Memory B cell (primary cell): ENCODE data around the gene TRIAP1.
"Not testable (repeated sequence)": the region's sequence is repeated elsewhere in the genome, so short reads cannot be mapped to it uniquely, and the experiment has no call there.

Source experiments
- ATAC-seq: fragments of 150-1000 bp; cut with Tn5 transposase; 2 replicates; pipeline ENCODE4 v1.10.0; 2021; ENCODE audit warnings: low read depth, mild to moderate bottlenecking, moderate library complexity
- DNase-seq, 2 donors: peaks; one replicate each; pipeline ENCODE4 v3.0.0; 2022; ENCODE audit warnings: low spot score in 2 of 2
- H3K27ac Mint-ChIP-seq: one replicate; pipeline ENCODE4 v1.8.0; 2022; ENCODE audit warnings: mild to moderate bottlenecking, moderate library complexity, mixed read lengths
- H3K27me3 Mint-ChIP-seq: one replicate; pipeline ENCODE4 v1.8.0; 2022; ENCODE audit warnings: mixed read lengths
- H3K36me3 Mint-ChIP-seq: one replicate; pipeline ENCODE4 v1.8.0; 2022; ENCODE audit warnings: mild to moderate bottlenecking, mixed read lengths
- H3K4me1 Mint-ChIP-seq: one replicate; pipeline ENCODE4 v1.8.0; 2022; ENCODE audit warnings: mixed read lengths
- H3K4me3 Mint-ChIP-seq: one replicate; pipeline ENCODE4 v1.8.0; 2022; ENCODE audit warnings: mild to moderate bottlenecking, moderate library complexity, mixed read lengths
- H3K9me3 Mint-ChIP-seq: one replicate; pipeline ENCODE4 v1.8.0; 2022; ENCODE audit warnings: mixed read lengths

The TRIAP1 gene

GRCh38 chr12:120445911-120446843 is at the start of gene TRIAP1, which contains the start of gene GATC:
TSS of gene TRIAP1 (minus strand) at chr12:120446384. CDS start at chr12:120446372, 12 bp downstream.
TSS of gene GATC (plus strand) at chr12:120446444. CDS start at chr12:120446481, 37 bp downstream.
- ATAC-seq = peak; percentile 97
- H3K9me3 Mint-ChIP-seq = no peaks in the 10 kb centered on the region
- peak within 1 kb of the TSS; percentile 93 for H3K4me3 Mint-ChIP-seq
- peak; percentile 75 to 94 for DNase-seq
- peaks cover 5% of the 10 kb centered on the region for H3K36me3 Mint-ChIP-seq
- H3K27ac Mint-ChIP-seq = peak within 1 kb of the TSS; percentile 96
- peaks cover 19% of the 10 kb centered on the region for H3K4me1 Mint-ChIP-seq
- no peaks in the 10 kb centered on the region for H3K27me3 Mint-ChIP-seq

GRCh38 chr12:120495186-120495730 is 49.1 kb upstream of the TRIAP1 start:
- Mint-ChIP-seq H3K27ac (peak overlapping the region; percentile 88), H3K9me3 (no peaks in the 10 kb centered on the region), H3K4me1 (peaks cover 21% of the 10 kb centered on the region), H3K36me3 (peaks cover 6% of the 10 kb centered on the region), H3K27me3 (no peaks in the 10 kb centered on the region), H3K4me3 (peak overlapping the region; percentile 93)
- peak; percentile 2 for ATAC-seq
- peak in 1 of 2 donors; percentile 12 for DNase-seq

GRCh38 chr12:120490833-120491512 is 44.8 kb upstream of the TRIAP1 start:
- H3K4me3 Mint-ChIP-seq = no peak overlapping the region
- H3K9me3 Mint-ChIP-seq = no peaks in the 10 kb centered on the region
- no peak overlapping the region for H3K27ac Mint-ChIP-seq
- H3K4me1 Mint-ChIP-seq = peaks cover 11% of the 10 kb centered on the region
- ATAC-seq = no peak
- no peak for DNase-seq
- H3K36me3 Mint-ChIP-seq = peaks cover 1% of the 10 kb centered on the region
- no peaks in the 10 kb centered on the region for H3K27me3 Mint-ChIP-seq

GRCh38 chr12:120490325-120490724 is 44.1 kb upstream of the TRIAP1 start:
- Mint-ChIP-seq H3K4me1 (peaks cover 10% of the 10 kb centered on the region), H3K27ac (no peak overlapping the region), H3K27me3 (no peaks in the 10 kb centered on the region), H3K4me3 (no peak overlapping the region), H3K9me3 (no peaks in the 10 kb centered on the region), H3K36me3 (peaks cover 1% of the 10 kb centered on the region)
- ATAC-seq (no peak), DNase-seq (no peak)

GRCh38 chr12:120489018-120489417 is 42.8 kb upstream of the TRIAP1 start:
- no peak overlapping the region for H3K27ac Mint-ChIP-seq
- no peak for ATAC-seq
- no peaks in the 10 kb centered on the region for H3K9me3 Mint-ChIP-seq
- H3K4me3 Mint-ChIP-seq = no peak overlapping the region
- peaks cover 6% of the 10 kb centered on the region for H3K4me1 Mint-ChIP-seq
- no peaks in the 10 kb centered on the region for H3K27me3 Mint-ChIP-seq
- DNase-seq = no peak
- H3K36me3 Mint-ChIP-seq = peaks cover 1% of the 10 kb centered on the region

GRCh38 chr12:120488057-120488640 is 42.0 kb upstream of the TRIAP1 start:
- Mint-ChIP-seq H3K9me3 (no peaks in the 10 kb centered on the region), H3K36me3 (peaks cover 1% of the 10 kb centered on the region), H3K4me1 (peaks cover 8% of the 10 kb centered on the region), H3K27ac (no peak overlapping the region), H3K4me3 (no peak overlapping the region), H3K27me3 (no peaks in the 10 kb centered on the region)
- DNase-seq (no peak), ATAC-seq (no peak)

- ATAC-seq, H3K9me3 Mint-ChIP-seq, H3K4me3 Mint-ChIP-seq, H3K36me3 Mint-ChIP-seq, H3K27ac Mint-ChIP-seq, DNase-seq, H3K4me1 Mint-ChIP-seq, H3K27me3 Mint-ChIP-seq: not testable (repeated sequence)
Observed at GRCh38 chr12:120487552-120487951, 41.4 kb upstream of the TRIAP1 start.

- peaks cover 1% of the 10 kb centered on the region for H3K36me3 Mint-ChIP-seq
- H3K27ac Mint-ChIP-seq = no peak overlapping the region
- no peaks in the 10 kb centered on the region for H3K9me3 Mint-ChIP-seq
- H3K4me1 Mint-ChIP-seq = peaks cover 8% of the 10 kb centered on the region
- no peak overlapping the region for H3K4me3 Mint-ChIP-seq
- DNase-seq (no peak), ATAC-seq (no peak)
- no peaks in the 10 kb centered on the region for H3K27me3 Mint-ChIP-seq
Observed at GRCh38 chr12:120485961-120486881, 40.0 kb upstream of the TRIAP1 start.

GRCh38 chr12:120483621-120484020 is 37.4 kb upstream of the TRIAP1 start:
- ATAC-seq (no peak), DNase-seq (no peak)
- peaks cover 2% of the 10 kb centered on the region for H3K4me1 Mint-ChIP-seq
- H3K27ac Mint-ChIP-seq = no peak overlapping the region
- no peaks in the 10 kb centered on the region for H3K9me3 Mint-ChIP-seq
- no peaks in the 10 kb centered on the region for H3K27me3 Mint-ChIP-seq
- no peak overlapping the region for H3K4me3 Mint-ChIP-seq
- no peaks in the 10 kb centered on the region for H3K36me3 Mint-ChIP-seq

GRCh38 chr12:120481022-120481767 is 35.0 kb upstream of the TRIAP1 start:
- no peak overlapping the region for H3K4me3 Mint-ChIP-seq
- ATAC-seq = no peak
- H3K9me3 Mint-ChIP-seq = no peaks in the 10 kb centered on the region
- DNase-seq = no peak
- peaks cover 2% of the 10 kb centered on the region for H3K4me1 Mint-ChIP-seq
- no peaks in the 10 kb centered on the region for H3K27me3 Mint-ChIP-seq
- H3K36me3 Mint-ChIP-seq = no peaks in the 10 kb centered on the region
- H3K27ac Mint-ChIP-seq = no peak overlapping the region

GRCh38 chr12:120480211-120480610 is 34.0 kb upstream of the TRIAP1 start:
- Mint-ChIP-seq H3K27ac (no peak overlapping the region), H3K36me3 (no peaks in the 10 kb centered on the region), H3K4me3 (no peak overlapping the region), H3K4me1 (peaks cover 2% of the 10 kb centered on the region), H3K27me3 (no peaks in the 10 kb centered on the region), H3K9me3 (no peaks in the 10 kb centered on the region)
- ATAC-seq (no peak), DNase-seq (no peak)

GRCh38 chr12:120479458-120479857 is 33.3 kb upstream of the TRIAP1 start:
- Mint-ChIP-seq H3K27me3 (no peaks in the 10 kb centered on the region), H3K27ac (no peak overlapping the region), H3K9me3 (no peaks in the 10 kb centered on the region), H3K36me3 (no peaks in the 10 kb centered on the region), H3K4me3 (no peak overlapping the region), H3K4me1 (peaks cover 2% of the 10 kb centered on the region)
- ATAC-seq (no peak), DNase-seq (no peak)
